C1 segment of cervical spinal cord (tissue), 14 donors: ENCODE data around the gene UQCRC1.
"Not testable (repeated sequence)": the region's sequence is repeated elsewhere in the genome, so short reads cannot be mapped to it uniquely, and the experiment has no call there.

ENCODE experiments used
- DNase-seq, 14 donors: peaks; one replicate each; lab custom pipeline; 2025; lab: John Stamatoyannopoulos, UW

Gene UQCRC1

GRCh38 chr3:48555231-48555948, 54.1 kb downstream of the UQCRC1 start:
- DNase-seq: no peak

- DNase-seq: no peak
Observed at GRCh38 chr3:48553886-48554845, 55.3 kb downstream of the UQCRC1 start.

- no peak for DNase-seq
Observed at GRCh38 chr3:48553361-48553760, 56.1 kb downstream of the UQCRC1 start.

- no peak for DNase-seq
Observed at GRCh38 chr3:48552111-48552951, 57.1 kb downstream of the UQCRC1 start.

- DNase-seq: not testable (repeated sequence)
Observed at GRCh38 chr3:48551651-48552050, 57.8 kb downstream of the UQCRC1 start.
